Tibial artery (tissue), 4 donors: Measurements from ENCODE around the gene SMIM20.

Experiments
- DNase-seq, 2 donors: peaks; one replicate each; pipeline ENCODE4 v3.0.0-alpha.2; 2019
- H3K27ac ChIP-seq, 2 donors: fragments of 200-600 bp; sonication (generic) in 1 of 2; 1 replicate in 1 of 2; 2 replicates in 1 of 2; pipeline ENCODE4 v1.5.1; 2018 to 2019; ENCODE audit warnings: mild to moderate bottlenecking in 1 of 2
- H3K27me3 ChIP-seq, 2 donors: fragments of 200-600 bp; sonication (generic) in 1 of 2; one replicate each; pipeline versions ENCODE4 v1.5.1 to v1.6.0; 2016 to 2019
- H3K36me3 ChIP-seq, 3 donors: fragments of 200-600 bp; sonication (generic) in 2 of 3; one replicate each; pipeline ENCODE4 v1.5.1; 2016 to 2019; ENCODE audit warnings: mild to moderate bottlenecking in 2 of 3
- H3K4me1 ChIP-seq, 4 donors: fragments of 200-600 bp; sonication (generic) in 2 of 4; 1 replicate in 3 of 4; 2 replicates in 1 of 4; pipeline ENCODE4 v1.5.1; 2016 to 2019
- H3K4me3 ChIP-seq, 2 donors: fragments of 200-600 bp; sonication (generic) in 1 of 2; 1 replicate in 1 of 2; 2 replicates in 1 of 2; pipeline ENCODE4 v1.5.1; 2018 to 2019; ENCODE audit warnings: mild to moderate bottlenecking in 2 of 2
- H3K9me3 ChIP-seq, 3 donors: fragments of 200-600 bp; sonication (generic) in 1 of 3; one replicate each; pipeline ENCODE4 v1.5.1; 2016 to 2019
- intact Hi-C: fragments of 100-400 bp; cut with DNase I; formaldehyde crosslinking; loops from one replicate; pipeline ENCODE4 v1.15.0; 2023; ENCODE audit warnings: low total_unique reads
- TF ChIP-seq, protein P1 (sequence below), 2 experiments: fragments of 200-600 bp in 1 of 2; fragments of 450-650 bp in 1 of 2; IDR thresholded peaks; one replicate each; pipeline ENCODE4 v1.5.1; 2017 to 2019; ENCODE audit warnings: antibody characterized with exemption in 2 of 2, mild to moderate bottlenecking in 1 of 2, moderate library complexity in 1 of 2

Gene SMIM20

DNA sequence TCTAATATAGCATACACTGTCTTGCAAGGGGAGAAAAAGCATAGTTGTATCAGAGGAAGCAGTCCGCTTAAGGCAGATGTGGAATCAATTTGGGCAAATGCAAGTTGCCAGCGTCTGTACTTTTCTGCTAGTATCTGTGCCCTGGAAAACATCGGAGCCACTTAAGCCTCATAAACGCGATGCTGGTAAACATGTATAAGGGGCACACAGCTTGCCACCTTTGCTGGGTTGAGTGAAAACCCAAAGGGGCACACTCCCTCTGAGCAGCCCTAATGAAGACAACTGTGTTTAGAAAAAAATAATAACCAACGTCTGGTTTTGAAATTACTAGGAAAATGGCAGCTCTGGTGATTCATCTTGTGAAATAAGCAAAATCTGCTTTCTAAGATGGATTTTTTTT is 24.3 kb downstream of the SMIM20 start:
- Histone ChIP-seq H3K4me3 (no peak overlapping the region), H3K27me3 (no peaks in the 10 kb centered on the region), H3K9me3 (no peaks in the 10 kb centered on the region), H3K4me1 (no peaks in the 10 kb centered on the region), H3K36me3 (no peaks in the 10 kb centered on the region), H3K27ac (no peak overlapping the region)
- intact Hi-C loops: no loop called here
- DNase-seq: no peak
- TF ChIP-seq, protein P1, sequence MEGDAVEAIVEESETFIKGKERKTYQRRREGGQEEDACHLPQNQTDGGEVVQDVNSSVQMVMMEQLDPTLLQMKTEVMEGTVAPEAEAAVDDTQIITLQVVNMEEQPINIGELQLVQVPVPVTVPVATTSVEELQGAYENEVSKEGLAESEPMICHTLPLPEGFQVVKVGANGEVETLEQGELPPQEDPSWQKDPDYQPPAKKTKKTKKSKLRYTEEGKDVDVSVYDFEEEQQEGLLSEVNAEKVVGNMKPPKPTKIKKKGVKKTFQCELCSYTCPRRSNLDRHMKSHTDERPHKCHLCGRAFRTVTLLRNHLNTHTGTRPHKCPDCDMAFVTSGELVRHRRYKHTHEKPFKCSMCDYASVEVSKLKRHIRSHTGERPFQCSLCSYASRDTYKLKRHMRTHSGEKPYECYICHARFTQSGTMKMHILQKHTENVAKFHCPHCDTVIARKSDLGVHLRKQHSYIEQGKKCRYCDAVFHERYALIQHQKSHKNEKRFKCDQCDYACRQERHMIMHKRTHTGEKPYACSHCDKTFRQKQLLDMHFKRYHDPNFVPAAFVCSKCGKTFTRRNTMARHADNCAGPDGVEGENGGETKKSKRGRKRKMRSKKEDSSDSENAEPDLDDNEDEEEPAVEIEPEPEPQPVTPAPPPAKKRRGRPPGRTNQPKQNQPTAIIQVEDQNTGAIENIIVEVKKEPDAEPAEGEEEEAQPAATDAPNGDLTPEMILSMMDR (IDR thresholded peaks at IDR 0.05): no peak

DNA sequence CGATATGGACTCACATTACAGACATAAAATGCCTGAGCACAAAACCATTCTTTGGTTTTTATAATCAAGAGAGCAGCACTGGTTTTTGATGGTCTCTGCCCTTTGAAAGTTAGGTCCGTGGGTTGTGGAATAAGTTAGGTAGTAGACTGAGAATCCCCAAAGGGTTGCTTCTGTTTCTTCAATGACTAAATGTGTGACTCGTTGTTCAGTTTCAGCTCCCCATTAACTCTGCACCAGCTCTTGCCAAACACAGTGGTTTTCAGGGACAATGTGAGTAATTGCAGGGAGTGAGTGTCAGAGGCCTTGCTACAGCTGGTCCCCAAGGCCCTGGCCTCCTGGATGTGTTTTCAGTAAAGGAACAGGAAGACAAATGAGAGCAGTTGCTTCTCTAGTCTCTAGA is 24.8 kb downstream of the SMIM20 start:
- Histone ChIP-seq H3K27me3 (no peaks in the 10 kb centered on the region), H3K4me1 (no peaks in the 10 kb centered on the region), H3K4me3 (no peak overlapping the region), H3K27ac (no peak overlapping the region), H3K9me3 (no peaks in the 10 kb centered on the region), H3K36me3 (no peaks in the 10 kb centered on the region)
- peak in 1 of 2 donors; percentile 59 for DNase-seq
- TF ChIP-seq, protein P1 (IDR thresholded peaks at IDR 0.05): no peak
- intact Hi-C loops: no loop called here

DNA sequence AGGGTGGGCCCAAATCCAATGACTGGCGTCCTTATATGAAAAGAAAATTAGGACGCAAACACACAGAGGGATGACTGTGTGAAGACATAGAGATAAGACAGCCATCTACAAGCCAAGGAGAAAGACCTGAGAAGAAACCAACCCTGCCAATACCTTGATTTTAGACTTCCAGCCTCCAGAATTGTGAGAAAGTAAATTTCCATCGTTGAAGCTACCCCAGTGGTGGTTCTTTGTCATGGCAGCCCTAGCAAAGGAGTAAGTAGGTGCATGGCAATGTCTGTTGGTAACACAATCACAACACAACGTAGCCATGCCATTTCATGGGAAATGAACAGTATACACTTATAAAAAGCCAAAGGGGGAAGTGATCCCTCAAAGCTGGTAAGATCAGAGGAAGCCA is 25.3 kb downstream of the SMIM20 start:
- Histone ChIP-seq H3K4me1 (no peaks in the 10 kb centered on the region), H3K36me3 (no peaks in the 10 kb centered on the region), H3K27me3 (no peaks in the 10 kb centered on the region), H3K9me3 (no peaks in the 10 kb centered on the region), H3K4me3 (no peak overlapping the region), H3K27ac (no peak overlapping the region)
- no peak for DNase-seq
- TF ChIP-seq, protein P1 (IDR thresholded peaks at IDR 0.05): no peak
- intact Hi-C loops: no loop called here

DNA sequence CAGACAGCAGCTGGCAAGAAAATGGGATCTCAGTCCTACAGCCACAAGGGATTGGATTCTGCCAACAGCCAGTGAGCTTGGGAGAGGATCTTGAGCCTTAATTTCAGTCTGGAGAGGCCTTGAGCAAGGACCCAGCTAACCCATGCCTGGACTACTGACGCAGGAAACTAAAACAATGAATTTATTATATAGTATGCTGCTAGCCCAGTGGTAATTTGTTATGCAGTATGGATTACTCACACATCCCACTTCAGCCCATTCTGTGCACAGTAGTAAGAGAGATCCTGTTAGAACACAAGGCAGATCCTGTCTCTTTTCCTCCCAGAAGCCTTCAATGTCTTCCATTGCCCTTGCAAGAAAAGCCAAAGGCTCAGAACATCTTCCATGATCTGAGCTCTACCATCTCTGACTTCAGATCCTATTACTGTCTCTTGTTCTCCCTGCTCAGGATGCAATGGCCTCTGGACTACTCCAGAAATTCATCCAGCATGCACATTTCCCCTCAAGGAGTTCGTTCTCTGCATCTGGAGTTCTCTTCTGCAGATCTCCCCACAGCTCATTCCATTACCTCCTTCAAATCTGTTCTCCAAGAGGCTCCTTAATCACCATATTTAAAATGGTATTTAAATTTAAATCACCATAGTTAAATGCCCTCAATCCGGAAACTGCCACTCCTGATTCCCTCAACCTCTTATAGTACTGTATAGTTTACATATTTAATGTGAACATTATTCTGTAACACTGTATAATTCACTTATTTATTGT is 27.6 kb downstream of the SMIM20 start:
- no peak overlapping the region for H3K4me3 ChIP-seq
- H3K27ac ChIP-seq: no peak overlapping the region
- H3K36me3 ChIP-seq: no peaks in the 10 kb centered on the region
- intact Hi-C loops: no loop called here
- H3K27me3 ChIP-seq: no peaks in the 10 kb centered on the region
- TF ChIP-seq, protein P1 (IDR thresholded peaks at IDR 0.05): no peak
- no peaks in the 10 kb centered on the region for H3K9me3 ChIP-seq
- H3K4me1 ChIP-seq: no peaks in the 10 kb centered on the region
- DNase-seq: no peak

DNA sequence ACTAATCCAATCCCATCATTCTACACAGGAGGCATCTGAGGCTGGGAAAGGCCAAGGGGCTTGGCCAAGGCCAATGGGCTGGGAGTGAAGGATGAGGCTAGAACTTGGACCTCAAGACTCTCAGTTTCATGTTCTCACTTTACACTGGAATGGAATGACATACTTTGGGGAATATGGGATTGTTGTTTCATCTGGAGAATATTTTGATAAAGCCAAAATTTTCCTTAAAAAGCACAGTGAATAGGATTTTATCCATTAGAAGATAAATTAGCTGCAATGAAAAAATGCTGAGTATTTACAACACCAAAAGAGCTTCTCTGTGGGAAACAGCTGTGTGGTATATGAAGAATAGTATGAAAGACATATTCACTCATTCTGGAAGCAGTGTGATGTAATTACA is 29.3 kb downstream of the SMIM20 start:
- H3K27me3 ChIP-seq: no peaks in the 10 kb centered on the region
- intact Hi-C loops: no loop called here
- DNase-seq: no peak
- H3K36me3 ChIP-seq: no peaks in the 10 kb centered on the region
- no peaks in the 10 kb centered on the region for H3K9me3 ChIP-seq
- H3K27ac ChIP-seq: no peak overlapping the region
- TF ChIP-seq, protein P1 (IDR thresholded peaks at IDR 0.05): no peak
- H3K4me1 ChIP-seq: no peaks in the 10 kb centered on the region
- H3K4me3 ChIP-seq: no peak overlapping the region
